WTC11 (cell line): ENCODE data around the gene FZR1. TPM values are rescaled to one million over a fixed set of nuclear protein-coding genes. Genes with fewer than 3 reads are reported as not detected.

Source experiments
- ATAC-seq: fragments of 200-7000 bp; cut with Tn5 transposase; 2 replicates; pipeline ENCODE4 v1.10.0; 2021; ENCODE audit warnings: mild to moderate bottlenecking, moderate library complexity
- CTCF ChIA-PET: fragments of 300-600 bp; sonication (Branson Sonifier 250); formaldehyde crosslinking; loops from one replicate; lab custom pipeline; 2021; ENCODE audit warnings: antibody characterized with exemption; lab: Charles Lee
- POLR2A ChIA-PET: fragments of 350-600 bp; sonication (Branson Sonifier 250); formaldehyde crosslinking; loops from one replicate; lab custom pipeline; 2021; ENCODE audit warnings: antibody characterized with exemption; lab: Charles Lee
- DNase-seq: peaks from one replicate; pipeline ENCODE4 v3.0.0; 2021; ENCODE audit warnings: low spot score
- H3K27ac Mint-ChIP-seq: 2 replicates; pipeline ENCODE4 v1.8.0; 2021; ENCODE audit warnings: mixed read lengths
- H3K27me3 Mint-ChIP-seq: 2 replicates; pipeline ENCODE4 v1.8.0; 2021; ENCODE audit warnings: low read depth, mild to moderate bottlenecking, moderate library complexity, mixed read lengths
- H3K36me3 Mint-ChIP-seq: 2 replicates; pipeline ENCODE4 v1.8.0; 2021; ENCODE audit warnings: mixed read lengths
- H3K4me1 Mint-ChIP-seq: 2 replicates; pipeline ENCODE4 v1.8.0; 2022; ENCODE audit warnings: mixed read lengths
- H3K4me3 Mint-ChIP-seq: 2 replicates; pipeline ENCODE4 v1.8.0; 2021; ENCODE audit warnings: mild to moderate bottlenecking, moderate library complexity, mixed read lengths
- H3K9me3 Mint-ChIP-seq: 2 replicates; pipeline ENCODE4 v1.8.0; 2021; ENCODE audit warnings: mixed read lengths
- AR ChIP-seq: fragments of 250-450 bp; sonication (Bioruptor Pico); IDR thresholded peaks from 2 replicates; pipeline ENCODE4 v1.9.0; 2021; ENCODE audit warnings: mild to moderate bottlenecking
- ARID4B ChIP-seq: sonication (generic); formaldehyde crosslinking; IDR thresholded peaks from 2 replicates; pipeline ENCODE4 v1.8.0; 2023; ENCODE audit warnings: missing genetic modification reagents, mild to moderate bottlenecking, borderline replicate concordance
- ATF3 ChIP-seq: sonication (generic); formaldehyde crosslinking; conservative IDR thresholded peaks from 2 replicates; pipeline ENCODE4 v1.8.1; 2022; ENCODE audit warnings: mild to moderate bottlenecking, missing genetic modification reagents
- E2F4 ChIP-seq: sonication (generic); formaldehyde crosslinking; IDR thresholded peaks from 2 replicates; pipeline ENCODE4 v1.8.1; 2022; ENCODE audit warnings: low read depth, mild to moderate bottlenecking, moderate library complexity, missing genetic modification reagents, borderline replicate concordance
- FOXP1 ChIP-seq: sonication (generic); formaldehyde crosslinking; IDR thresholded peaks from 2 replicates; pipeline ENCODE4 v1.8.0; 2022; ENCODE audit warnings: missing genetic modification reagents, mild to moderate bottlenecking, moderate library complexity, borderline replicate concordance
- GTF2I ChIP-seq: fragments of 250-450 bp; sonication (Bioruptor Pico); conservative IDR thresholded peaks from 2 replicates; pipeline ENCODE4 v1.4.0; 2021; ENCODE audit warnings: mild to moderate bottlenecking
- HMGXB4 ChIP-seq: sonication (generic); formaldehyde crosslinking; IDR thresholded peaks from 2 replicates; pipeline ENCODE4 v1.8.1; 2023; ENCODE audit warnings: mild to moderate bottlenecking, moderate library complexity, missing genetic modification reagents
- IRF1 ChIP-seq: sonication (generic); formaldehyde crosslinking; IDR thresholded peaks from 2 replicates; pipeline ENCODE4 v1.8.0; 2023; ENCODE audit warnings: missing genetic modification reagents
- JAZF1 ChIP-seq: fragments of 250-450 bp; sonication (Bioruptor Pico); IDR thresholded peaks from 2 replicates; pipeline ENCODE4 v1.9.0; 2021; ENCODE audit warnings: moderate library complexity, mild to moderate bottlenecking, inconsistent platforms
- MXD4 ChIP-seq: fragments of 250-450 bp; sonication (Bioruptor Pico); IDR thresholded peaks from 2 replicates; pipeline ENCODE4 v1.8.0; 2021; ENCODE audit warnings: mild to moderate bottlenecking, moderate library complexity, borderline replicate concordance
- MYBL2 ChIP-seq: sonication (generic); formaldehyde crosslinking; IDR thresholded peaks from 2 replicates; pipeline ENCODE4 v1.8.1; 2023; ENCODE audit warnings: mild to moderate bottlenecking, moderate library complexity, missing genetic modification reagents
- NR2C2 ChIP-seq: sonication (generic); formaldehyde crosslinking; IDR thresholded peaks from 2 replicates; pipeline ENCODE4 v1.8.0; 2022; ENCODE audit warnings: mild to moderate bottlenecking, missing genetic modification reagents
- PREB ChIP-seq: sonication (generic); formaldehyde crosslinking; IDR thresholded peaks from 2 replicates; pipeline ENCODE4 v1.8.1; 2022; ENCODE audit warnings: mild to moderate bottlenecking, missing genetic modification reagents, moderate library complexity, borderline replicate concordance
- SP1 ChIP-seq: sonication (generic); formaldehyde crosslinking; conservative IDR thresholded peaks from 2 replicates; pipeline ENCODE4 v1.8.1; 2022; ENCODE audit warnings: missing genetic modification reagents
- TCF7 ChIP-seq: sonication (generic); formaldehyde crosslinking; IDR thresholded peaks from 2 replicates; pipeline ENCODE4 v1.8.0; 2022; ENCODE audit warnings: mild to moderate bottlenecking, low read depth, missing genetic modification reagents, moderate library complexity
- TP53 ChIP-seq: sonication (generic); formaldehyde crosslinking; IDR thresholded peaks from 2 replicates; pipeline ENCODE4 v1.8.1; 2023; ENCODE audit warnings: mild to moderate bottlenecking, missing genetic modification reagents
- ZBTB21 ChIP-seq: sonication (generic); formaldehyde crosslinking; IDR thresholded peaks from 2 replicates; pipeline ENCODE4 v1.8.1; 2023; ENCODE audit warnings: mild to moderate bottlenecking, missing genetic modification reagents, borderline replicate concordance
- ZNF138 ChIP-seq: sonication (generic); formaldehyde crosslinking; conservative IDR thresholded peaks from 2 replicates; pipeline ENCODE4 v1.8.1; 2022; ENCODE audit warnings: mild to moderate bottlenecking, moderate library complexity, missing genetic modification reagents
- total RNA-seq: library from RNA; stranded (reverse); gene quantifications from 3 replicates; pipeline ENCODE4 v1.2.3, GENCODE V29; 2021

FZR1 gene
- total RNA-seq, 1 experiment from 2014 or later, result 60.8 TPM

- POLR2A ChIA-PET, result no interaction called here
These were observed 28.5 kb downstream of the FZR1 start for GRCh38 chr19:3534375-3535234.

More at GRCh38 chr19:3534375-3535234, 28.5 kb downstream of the FZR1 start:
- CTCF ChIA-PET, result interaction anchor here (3.9 kb wide), 1 partner anchor 11 kb away, joined by 12 read pairs; no protein-coding TSS in a partner anchor
- no peak for TF ChIP-seq JAZF1
- no peak for TF ChIP-seq GTF2I
- TF ChIP-seq ZNF138 (CRISPR knock-in tag), result no peak
- no peak for TF ChIP-seq ZBTB21 (CRISPR knock-in tag)
- no peak for TF ChIP-seq PREB (CRISPR knock-in tag)
- no peak for TF ChIP-seq TP53 (CRISPR knock-in tag)
- TF ChIP-seq ATF3 (CRISPR knock-in tag), result no peak
- TF ChIP-seq AR (CRISPR knock-in tag), result no peak
- no peak for TF ChIP-seq E2F4 (CRISPR knock-in tag)
- no peak for TF ChIP-seq FOXP1 (CRISPR knock-in tag)
- TF ChIP-seq SP1 (CRISPR knock-in tag), result no peak
- TF ChIP-seq MYBL2 (CRISPR knock-in tag), result no peak
- TF ChIP-seq ARID4B (CRISPR knock-in tag), result no peak
- no peak for TF ChIP-seq IRF1 (CRISPR knock-in tag)
- no peak for TF ChIP-seq HMGXB4 (CRISPR knock-in tag)
- no peak for TF ChIP-seq NR2C2 (CRISPR knock-in tag)
- TF ChIP-seq MXD4 (CRISPR knock-in tag), result no peak
- TF ChIP-seq TCF7 (CRISPR knock-in tag), result no peak
- TF ChIP-seq, all 79 proteins: peak for 0
- ATAC-seq (no peak), DNase-seq (no peak)
- Mint-ChIP-seq H3K4me3 (no peak overlapping the region), H3K4me1 (peaks cover 9% of the 10 kb centered on the region), H3K27ac (no peak overlapping the region), H3K36me3 (peaks cover 33% of the 10 kb centered on the region), H3K9me3 (peaks cover 1% of the 10 kb centered on the region), H3K27me3 (no peaks in the 10 kb centered on the region)
